Ovary (tissue), 9 donors: ENCODE data around the gene OTP. TPM values are rescaled to one million over a fixed set of nuclear protein-coding genes. Genes with fewer than 3 reads are reported as not detected.
"Not testable (repeated sequence)": the region's sequence is repeated elsewhere in the genome, so short reads cannot be mapped to it uniquely, and the experiment has no call there.

Experiments
- DNase-seq, 5 donors: peaks; one replicate each; pipeline ENCODE4 v3.0.0-alpha.2; 2019 to 2020
- H3K27ac ChIP-seq, 2 donors: fragments of 200-600 bp; one replicate each; pipeline versions ENCODE4 v1.5.1 to v1.8.0; 2019 to 2022
- H3K27me3 ChIP-seq: fragments of 200-600 bp; one replicate; pipeline ENCODE4 v1.8.0; 2022
- H3K36me3 ChIP-seq: fragments of 200-600 bp; sonication (generic); one replicate; pipeline ENCODE4 v1.5.1; 2019
- H3K4me1 ChIP-seq: one replicate; pipeline ENCODE4 v1.8.1; 2013; ENCODE audit warnings: mild to moderate bottlenecking, moderate library complexity; ENCODE audit not compliant: insufficient read depth
- H3K4me3 ChIP-seq: fragments of 200-600 bp; sonication (generic); one replicate; pipeline ENCODE4 v1.5.1; 2017
- H3K9me3 ChIP-seq, 2 donors: fragments of 200-600 bp in 1 of 2; sonication (generic) in 1 of 2; one replicate each; pipeline versions ENCODE4 v1.5.1 to v1.8.1; 2013 to 2019; ENCODE audit warnings: mild to moderate bottlenecking in 1 of 2, moderate library complexity in 1 of 2
- EP300 ChIP-seq: sonication (generic); formaldehyde crosslinking; IDR thresholded peaks from one replicate; pipeline ENCODE4 v1.6.1; 2017; ENCODE audit warnings: antibody characterized with exemption
- POLR2A ChIP-seq: fragments of 450-650 bp; IDR thresholded peaks from one replicate; pipeline ENCODE4 v1.6.1; 2017; ENCODE audit warnings: antibody characterized with exemption, mild to moderate bottlenecking, moderate library complexity
- WGBS, 3 donors: extraction: QIAGEN DNeasy Blood & Tissue Kit in 1 of 3; methylation state at CpG; one replicate each; pipeline versions ENCODE4 v1.1.5 to v1.1.7; 2013 to 2017; 5-methylcytosine and 5-hydroxymethylcytosine counted together
- intact Hi-C, 4 donors: fragments of 100-400 bp; cut with DNase I; formaldehyde crosslinking; loops; one replicate each; pipeline versions ENCODE4 v1.11.0 to v1.15.1; 2022 to 2023
- polyA plus RNA-seq, 2 donors: library from polyadenylated mRNA; stranded (reverse); fragments of 200-250 nt in 1 of 2; fragments of 350-450 nt in 1 of 2; fragmentation: Illumina TruSeq in 1 of 2; extraction: RNeasy Lipid Tissue Mini Kit (QIAGEN cat#74804) in 1 of 2; gene quantifications; one replicate each; pipeline ENCODE4 v1.2.3, GENCODE V29; 2013 to 2014
- total RNA-seq, 7 donors: library from RNA; depleted of rRNA in 2 of 7; stranded (reverse); fragments of >200 nt in 2 of 7; fragmentation: NEBNext Ultra II Directional in 3 of 7; extraction: Animal tissue kit (Norgen Biotek cat#: 25700) in 3 of 7; gene quantifications; one replicate each; pipeline versions ENCODE4 v1.1.0 to v1.2.4, GENCODE V29; 2016 to 2023
- TF ChIP-seq, protein P1 (sequence below), 3 donors: fragments of 450-650 bp in 2 of 3; fragments of 200-600 bp in 1 of 3; IDR thresholded peaks; one replicate each; pipeline versions ENCODE4 v1.5.1 to v1.8.0; 2016 to 2022; ENCODE audit warnings: antibody characterized with exemption in 3 of 3, mild to moderate bottlenecking in 1 of 3
- donor health status: DM: no; HTN: no; CAD: no; lungs with moderate emphysema.
- donor health status: DM: no; HTN: no; CAD: no.
- donor health status: Bipolar disorder and iron deficiency.
- donor health status: DM: yes; HTN: yes; CAD: no.
- donor health status: DM: no; HTN: no; CAD: no.
- donor health status: DM: yes; HTN: yes; CAD: no.

The OTP gene
- total and polyA plus RNA-seq, 9 donors, result not detected

DNA sequence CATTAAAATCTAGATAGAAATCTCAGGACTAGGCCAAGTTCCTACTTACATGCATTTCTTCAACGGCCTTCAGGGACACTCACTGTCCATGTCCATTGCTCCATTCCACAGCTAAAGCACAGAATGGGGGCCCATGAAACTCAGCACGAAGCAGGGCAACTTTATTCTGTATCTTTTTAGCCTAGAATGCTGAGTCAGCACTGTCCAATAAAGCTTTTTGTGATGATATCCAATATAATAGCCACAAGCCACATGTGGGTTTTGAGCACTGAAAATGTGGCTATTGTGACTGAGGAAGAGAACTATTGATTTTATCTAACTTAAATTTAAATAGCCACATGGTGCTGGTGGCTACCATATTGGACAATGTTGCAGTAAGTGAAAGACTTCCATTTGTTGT is 21.6 kb downstream of the OTP start:
- Histone ChIP-seq H3K9me3 (no peaks in the 10 kb centered on the region), H3K4me3 (no peak overlapping the region), H3K36me3 (no peaks in the 10 kb centered on the region), H3K4me1 (no peaks in the 10 kb centered on the region), H3K27ac (no peak overlapping the region), H3K27me3 (no peaks in the 10 kb centered on the region)
- intact Hi-C loops, result no loop called here
- DNase-seq, result no peak
- 71 to 86% (median 80%) methylated on average over 2 of the region's 2 CpGs for WGBS, 3 donors
- no peak for TF ChIP-seq POLR2A
- TF ChIP-seq EP300, result no peak
- TF ChIP-seq, protein P1, sequence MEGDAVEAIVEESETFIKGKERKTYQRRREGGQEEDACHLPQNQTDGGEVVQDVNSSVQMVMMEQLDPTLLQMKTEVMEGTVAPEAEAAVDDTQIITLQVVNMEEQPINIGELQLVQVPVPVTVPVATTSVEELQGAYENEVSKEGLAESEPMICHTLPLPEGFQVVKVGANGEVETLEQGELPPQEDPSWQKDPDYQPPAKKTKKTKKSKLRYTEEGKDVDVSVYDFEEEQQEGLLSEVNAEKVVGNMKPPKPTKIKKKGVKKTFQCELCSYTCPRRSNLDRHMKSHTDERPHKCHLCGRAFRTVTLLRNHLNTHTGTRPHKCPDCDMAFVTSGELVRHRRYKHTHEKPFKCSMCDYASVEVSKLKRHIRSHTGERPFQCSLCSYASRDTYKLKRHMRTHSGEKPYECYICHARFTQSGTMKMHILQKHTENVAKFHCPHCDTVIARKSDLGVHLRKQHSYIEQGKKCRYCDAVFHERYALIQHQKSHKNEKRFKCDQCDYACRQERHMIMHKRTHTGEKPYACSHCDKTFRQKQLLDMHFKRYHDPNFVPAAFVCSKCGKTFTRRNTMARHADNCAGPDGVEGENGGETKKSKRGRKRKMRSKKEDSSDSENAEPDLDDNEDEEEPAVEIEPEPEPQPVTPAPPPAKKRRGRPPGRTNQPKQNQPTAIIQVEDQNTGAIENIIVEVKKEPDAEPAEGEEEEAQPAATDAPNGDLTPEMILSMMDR (IDR thresholded peaks at IDR 0.05), result no peak

DNA sequence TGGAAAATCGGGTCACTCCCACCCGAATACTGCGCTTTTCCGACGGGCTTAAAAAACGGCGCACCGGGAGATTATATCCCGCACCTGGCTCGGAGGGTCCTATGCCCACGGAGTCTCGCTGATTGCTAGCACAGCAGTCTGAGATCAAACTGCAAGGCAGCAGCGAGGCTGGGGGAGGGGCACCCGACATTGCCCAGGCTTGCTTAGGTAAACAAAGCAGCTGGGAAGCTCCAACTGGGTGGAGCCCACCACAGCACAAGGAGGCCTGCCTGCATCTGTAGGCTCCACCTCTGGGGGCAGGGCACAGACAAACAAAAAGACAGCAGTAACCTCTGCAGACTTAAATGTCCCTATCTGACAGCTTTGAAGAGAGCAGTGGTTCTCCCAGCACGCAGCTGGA is 29.6 kb downstream of the OTP start:
- H3K4me3 ChIP-seq, DNase-seq, H3K9me3 ChIP-seq, H3K36me3 ChIP-seq, H3K27ac ChIP-seq, intact Hi-C loops, H3K4me1 ChIP-seq, H3K27me3 ChIP-seq: not testable (repeated sequence)
- 90 to 95% (median 92%) methylated on average over 14 to 15 of the region's 15 CpGs for WGBS, 3 donors

DNA sequence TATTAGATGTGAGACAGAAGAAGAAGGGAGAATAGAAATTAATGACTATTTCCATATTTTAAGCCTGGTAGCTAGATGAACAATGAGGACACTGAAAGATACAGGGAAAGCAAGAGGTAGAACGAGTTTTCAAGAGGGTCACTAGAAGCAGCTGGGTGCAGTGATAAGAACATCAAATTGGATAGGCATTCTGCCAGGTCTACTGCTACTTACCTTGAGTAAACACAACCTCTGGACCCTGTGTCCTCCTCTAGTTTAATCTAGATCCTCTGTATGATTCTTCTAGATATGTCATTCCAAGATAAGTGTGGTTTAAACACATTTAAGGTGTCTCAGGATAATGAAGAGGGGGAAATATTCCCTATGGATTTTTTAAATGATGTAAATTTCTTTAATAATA is 31.2 kb downstream of the OTP start:
- TF ChIP-seq, protein P1 (IDR thresholded peaks at IDR 0.05), result no peak
- no peak for TF ChIP-seq EP300
- TF ChIP-seq POLR2A, result no peak
- Histone ChIP-seq H3K27me3 (no peaks in the 10 kb centered on the region), H3K9me3 (no peaks in the 10 kb centered on the region), H3K4me3 (no peak overlapping the region), H3K27ac (no peak overlapping the region), H3K36me3 (no peaks in the 10 kb centered on the region), H3K4me1 (no peaks in the 10 kb centered on the region)
- WGBS, 3 donors, result 37 to 46% (median 43%) methylated on average over 1 of the region's 1 CpG
- intact Hi-C loops, result no loop called here
- no peak for DNase-seq

DNA sequence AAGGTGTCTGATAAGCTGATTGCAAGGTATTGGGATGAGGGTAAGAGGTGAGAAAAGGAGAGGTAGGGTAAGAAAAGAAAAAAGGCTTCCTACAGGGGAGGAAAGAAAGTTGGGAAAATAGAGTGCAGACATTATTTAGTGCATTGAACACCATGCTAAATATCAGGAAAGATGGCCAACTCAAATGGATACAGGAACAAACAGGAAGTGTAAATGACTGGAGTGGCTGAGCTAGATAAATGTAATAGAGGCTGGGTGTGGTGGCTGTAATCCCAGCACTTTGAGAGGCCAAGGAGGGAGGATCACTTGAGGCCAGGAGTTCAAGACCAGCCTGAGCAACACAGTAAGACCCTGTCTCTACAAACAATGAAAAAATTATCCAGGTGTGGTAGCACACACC is 32.2 kb downstream of the OTP start:
- no peak for DNase-seq
- TF ChIP-seq POLR2A (no peak), EP300 (no peak)
- TF ChIP-seq, protein P1 (IDR thresholded peaks at IDR 0.05), result no peak
- Histone ChIP-seq H3K4me3 (no peak overlapping the region), H3K4me1 (no peaks in the 10 kb centered on the region), H3K9me3 (no peaks in the 10 kb centered on the region), H3K36me3 (no peaks in the 10 kb centered on the region), H3K27me3 (no peaks in the 10 kb centered on the region), H3K27ac (no peak overlapping the region)
- intact Hi-C loops, result no loop called here

DNA sequence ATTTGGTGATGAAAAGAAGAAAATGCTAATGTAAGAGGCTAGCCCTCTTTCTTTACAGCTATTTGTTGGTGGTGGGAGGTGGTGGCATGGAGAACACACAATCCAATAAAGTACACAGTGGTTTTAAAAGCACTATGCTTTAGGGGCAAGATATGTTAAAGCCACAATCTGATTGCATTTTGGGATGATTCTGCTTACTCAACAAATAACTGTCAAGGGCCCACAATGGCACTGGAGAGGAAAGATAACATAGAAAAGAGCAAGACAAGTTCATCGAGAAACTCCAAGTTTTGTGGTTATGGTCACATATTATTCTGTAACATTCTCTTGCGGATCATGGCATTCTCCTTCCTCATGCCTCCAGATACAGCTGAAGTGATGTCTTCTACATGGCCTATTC is 38.8 kb downstream of the OTP start:
- WGBS, 3 donors, result 92 to 97% (median 95%) methylated on average over 2 of the region's 2 CpGs
- TF ChIP-seq EP300, result no peak
- no peak for TF ChIP-seq POLR2A
- TF ChIP-seq, protein P1 (IDR thresholded peaks at IDR 0.05), result no peak

More for the DNA sequence above, 38.8 kb downstream of the OTP start:
- no peak overlapping the region for H3K4me3 ChIP-seq
- H3K9me3 ChIP-seq, result no peaks in the 10 kb centered on the region
- no peaks in the 10 kb centered on the region for H3K36me3 ChIP-seq
- H3K27me3 ChIP-seq, result no peaks in the 10 kb centered on the region
- DNase-seq, result no peak
- no peaks in the 10 kb centered on the region for H3K4me1 ChIP-seq
- intact Hi-C loops, result no loop called here
- H3K27ac ChIP-seq, result no peak overlapping the region
